Glutamatergic neuron (in vitro differentiated cells): ENCODE measurements around the gene TMEM14A. TPM values are rescaled to one million over a fixed set of nuclear protein-coding genes. Genes with fewer than 3 reads are reported as not detected.

ENCODE experiments used
- DNase-seq: peaks from one replicate; pipeline ENCODE4 v3.0.0; 2022
- H3K27ac Mint-ChIP-seq: one replicate; pipeline ENCODE4 v1.8.0; 2020; ENCODE audit warnings: mild to moderate bottlenecking, mixed read lengths, inconsistent platforms; ENCODE audit not compliant: unreplicated experiment
- H3K27me3 Mint-ChIP-seq: one replicate; pipeline ENCODE4 v1.8.0; 2020; ENCODE audit warnings: mild to moderate bottlenecking, moderate library complexity, mixed read lengths, inconsistent platforms; ENCODE audit not compliant: unreplicated experiment
- H3K36me3 Mint-ChIP-seq: one replicate; pipeline ENCODE4 v1.8.0; 2020; ENCODE audit warnings: mild to moderate bottlenecking, mixed read lengths, inconsistent platforms; ENCODE audit not compliant: unreplicated experiment
- H3K4me1 Mint-ChIP-seq: one replicate; pipeline ENCODE4 v1.8.0; 2020; ENCODE audit warnings: mild to moderate bottlenecking, low read depth, mixed read lengths, inconsistent platforms; ENCODE audit not compliant: unreplicated experiment
- H3K4me3 Mint-ChIP-seq: one replicate; pipeline ENCODE4 v1.8.0; 2020; ENCODE audit warnings: mild to moderate bottlenecking, mixed read lengths, inconsistent platforms; ENCODE audit not compliant: unreplicated experiment
- H3K9me3 Mint-ChIP-seq: one replicate; pipeline ENCODE4 v1.8.0; 2020; ENCODE audit warnings: mild to moderate bottlenecking, moderate library complexity, mixed read lengths, inconsistent platforms; ENCODE audit not compliant: unreplicated experiment
- CTCF ChIP-seq: fragments of 200-600 bp; sonication (generic); IDR thresholded peaks from one replicate; pipeline ENCODE4 v1.5.0; 2021; ENCODE audit not compliant: partially characterized antibody, unreplicated experiment
- total RNA-seq: library from RNA; stranded (reverse); fragmentation: NEBNext Ultra II Directional; extraction: Animal tissue kit (Norgen Biotek cat#: 25700); gene quantifications from one replicate; pipeline ENCODE4 v1.2.1, GENCODE V29; 2021; ENCODE audit not compliant: unreplicated experiment

Gene TMEM14A
- total RNA-seq, 1 donor from 2014 or later = 26.3 TPM

GRCh38 chr6:52661551-52661950, 9.4 kb upstream of the TMEM14A start:
- DNase-seq = no peak
- H3K27me3 Mint-ChIP-seq = peaks cover 4% of the 10 kb centered on the region
- peaks cover 8% of the 10 kb centered on the region for H3K9me3 Mint-ChIP-seq
- TF ChIP-seq CTCF = no peak
- H3K4me1 Mint-ChIP-seq = no peaks in the 10 kb centered on the region
- H3K36me3 Mint-ChIP-seq = peaks cover 6% of the 10 kb centered on the region
- H3K4me3 Mint-ChIP-seq = no peak overlapping the region
- H3K27ac Mint-ChIP-seq = no peak overlapping the region

GRCh38 chr6:52662031-52662430, 8.9 kb upstream of the TMEM14A start:
- H3K27me3 Mint-ChIP-seq = peaks cover 4% of the 10 kb centered on the region
- H3K4me3 Mint-ChIP-seq = no peak overlapping the region
- no peak for TF ChIP-seq CTCF
- H3K36me3 Mint-ChIP-seq = peaks cover 6% of the 10 kb centered on the region
- no peak overlapping the region for H3K27ac Mint-ChIP-seq
- DNase-seq = no peak
- peaks cover 8% of the 10 kb centered on the region for H3K9me3 Mint-ChIP-seq
- H3K4me1 Mint-ChIP-seq = no peaks in the 10 kb centered on the region

DNA sequence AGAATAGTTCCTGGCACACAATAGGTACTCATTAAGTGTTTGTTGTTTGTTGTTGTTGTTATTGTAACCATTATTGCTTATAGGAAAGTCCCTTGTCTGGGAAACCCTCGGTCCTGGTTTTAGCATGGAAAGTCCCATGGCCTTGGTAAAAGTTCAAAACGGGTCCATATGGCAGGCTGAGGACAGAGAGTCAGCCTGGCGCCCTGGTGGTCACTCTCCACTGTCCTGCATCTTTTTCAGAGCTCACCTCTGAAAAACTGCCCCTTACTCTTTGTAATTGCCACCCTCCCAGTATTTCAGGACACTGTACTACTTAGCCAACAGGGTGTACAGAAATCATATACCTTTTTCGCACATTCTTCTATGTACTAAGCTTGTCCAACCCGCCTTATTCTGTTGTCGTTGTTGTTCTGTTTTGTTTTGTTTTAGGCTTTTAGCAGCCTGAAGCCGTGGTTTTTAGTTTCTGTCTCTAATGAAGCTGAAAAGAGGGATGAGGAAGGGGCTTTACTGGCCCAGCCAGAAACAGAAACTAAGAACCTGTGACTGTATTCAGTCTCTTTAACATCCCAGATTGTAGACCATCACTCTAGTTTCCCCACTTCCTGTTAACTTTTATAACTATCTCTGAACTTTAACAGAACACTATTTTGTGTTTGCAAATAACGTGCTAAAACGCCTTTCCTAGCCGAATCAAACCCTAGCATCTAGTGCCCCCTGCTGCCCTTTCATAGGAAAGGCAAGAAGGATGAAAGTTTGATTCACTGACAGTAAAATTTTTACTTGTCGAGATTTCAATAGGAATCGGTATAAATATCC, 7.6 kb upstream of the TMEM14A start:
- Mint-ChIP-seq H3K4me1 (peaks cover 3% of the 10 kb centered on the region), H3K27me3 (peaks cover 4% of the 10 kb centered on the region), H3K36me3 (no peaks in the 10 kb centered on the region), H3K27ac (no peak overlapping the region), H3K4me3 (no peak overlapping the region), H3K9me3 (peaks cover 1% of the 10 kb centered on the region)
- peak; percentile 87 for TF ChIP-seq CTCF
- DNase-seq = peak; percentile 30

- peak; percentile 30 for TF ChIP-seq CTCF
- Mint-ChIP-seq H3K4me3 (no peak overlapping the region), H3K27me3 (peaks cover 4% of the 10 kb centered on the region), H3K9me3 (peaks cover 1% of the 10 kb centered on the region), H3K36me3 (no peaks in the 10 kb centered on the region), H3K27ac (no peak overlapping the region), H3K4me1 (peaks cover 3% of the 10 kb centered on the region)
- no peak for DNase-seq
Measured at GRCh38 chr6:52663936-52664185, 7.1 kb upstream of the TMEM14A start.

DNA sequence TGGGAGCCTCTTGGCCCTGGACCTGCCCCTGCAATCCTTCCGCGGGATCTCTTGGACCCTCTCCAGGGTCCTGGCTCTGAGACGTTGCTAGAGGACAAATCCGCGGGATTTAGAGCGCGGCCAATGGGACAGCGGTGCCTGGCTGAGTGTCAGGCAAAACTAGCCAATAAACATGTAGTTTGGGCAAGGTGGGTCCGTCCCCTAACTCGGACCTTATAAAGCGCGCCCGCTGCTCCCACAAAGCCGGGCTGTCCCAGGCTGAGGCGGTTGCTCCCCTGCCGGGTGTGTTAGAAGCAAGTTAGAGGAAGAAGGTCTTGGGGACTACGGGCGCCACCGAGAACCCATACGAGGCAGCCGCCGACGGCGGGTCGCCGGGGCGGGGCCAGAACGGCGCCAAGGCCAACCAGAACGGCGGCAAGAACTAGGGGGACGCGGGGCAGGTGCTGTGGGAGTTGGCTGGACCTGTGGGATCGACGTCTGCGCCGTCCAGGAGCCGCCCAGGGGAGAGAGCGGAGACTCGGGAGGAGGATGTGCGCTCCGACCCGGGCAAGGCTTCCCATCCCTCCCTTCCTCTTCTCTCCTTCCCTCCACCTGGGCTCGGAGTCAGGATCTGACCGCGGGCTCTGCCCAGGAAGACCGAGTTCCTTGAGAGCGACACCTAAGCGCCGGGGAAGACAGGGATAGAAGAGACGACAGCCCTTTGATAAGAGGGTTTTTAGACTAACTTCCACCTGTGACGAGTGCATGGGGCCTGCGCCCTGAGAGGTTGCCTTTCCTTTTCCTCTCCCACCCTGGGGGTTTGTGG, 6.5 kb upstream of the TMEM14A start:
- Mint-ChIP-seq H3K36me3 (no peaks in the 10 kb centered on the region), H3K4me3 (no peak overlapping the region), H3K27me3 (peaks cover 4% of the 10 kb centered on the region), H3K27ac (no peak overlapping the region), H3K4me1 (peaks cover 3% of the 10 kb centered on the region), H3K9me3 (peaks cover 1% of the 10 kb centered on the region)
- TF ChIP-seq CTCF = no peak
- DNase-seq = peak; percentile 87
